HepG2 (cell line): ENCODE data around the gene CDA. TPM values are rescaled to one million over a fixed set of nuclear protein-coding genes. Genes with fewer than 3 reads are reported as not detected.
A peak's percentile ranks its signal among the peaks of the same experiment; 100 is the strongest.

ENCODE experiments used
- ATAC-seq: fragments of 200-7000 bp; cut with Tn5 transposase; 3 replicates; pipeline ENCODE4 v1.9.1; 2020; ENCODE audit warnings: mild to moderate bottlenecking, moderate library complexity
- BruUV-seq: library from RNA; stranded (reverse); fragments of 400-500 nt; replicated peaks from 2 replicates; lab custom pipeline; 2021; lab: Mats Ljungman, UMichigan
- CTCF ChIA-PET: fragments of 300-600 bp; formaldehyde crosslinking; extraction: SDS; loops from one replicate; lab custom pipeline; 2021; ENCODE audit warnings: low total read pairs, inconsistent platforms, low intra/inter-chr PET ratio; lab: Yijun Ruan, JAX
- POLR2A ChIA-PET: fragments of 350-600 bp; sonication (Branson Sonifier 250); formaldehyde crosslinking; loops from one replicate; lab custom pipeline; 2020; ENCODE audit warnings: antibody characterized with exemption, inconsistent platforms; lab: Yijun Ruan, JAX
- DNase-seq: peaks from one replicate; pipeline ENCODE4 v3.0.0-alpha.2; 2015; ENCODE audit warnings: low spot score
- FAIRE-seq: peaks from 3 replicates; lab custom pipeline; 2011; peaks lifted over from hg19 to GRCh38; lab: Jason Lieb, UNC
- H2AFZ ChIP-seq: one replicate; pipeline ENCODE4 v1.6.1; 2011; ENCODE audit warnings: low read length, inconsistent platforms
- H3K27ac ChIP-seq: fragments of 300-600 bp; 3 replicates; pipeline ENCODE4 v1.8.0; 2011; ENCODE audit warnings: mixed run types, mild to moderate bottlenecking, mixed read lengths, low read length, inconsistent platforms; ENCODE audit not compliant: insufficient read depth; ENCODE audit errors: extremely low read length
- H3K27me3 ChIP-seq, 2 experiments: fragments of 200-600 bp in 1 of 2; 2 replicates in 1 of 2; 3 replicates in 1 of 2; pipeline versions ENCODE4 v1.6.0 to v1.8.0; 2011; ENCODE audit warnings: low read length in 2 of 2, mild to moderate bottlenecking in 2 of 2, moderate library complexity in 2 of 2, inconsistent platforms in 1 of 2; ENCODE audit not compliant: insufficient read depth in 2 of 2, control insufficient read depth in 1 of 2
- H3K36me3 ChIP-seq, 2 experiments: fragments of 200-600 bp in 1 of 2; replicated peaks in 1 of 2; 2 replicates in 1 of 2; 3 replicates in 1 of 2; pipeline versions ENCODE4 v1.5.1 to v1.8.0; 2011; ENCODE audit warnings: low read length in 2 of 2, inconsistent platforms in 1 of 2; ENCODE audit not compliant: insufficient read depth in 2 of 2, control insufficient read depth in 1 of 2
- H3K4me1 ChIP-seq: 2 replicates; pipeline ENCODE4 v1.5.1; 2012; ENCODE audit warnings: low read length, inconsistent platforms; ENCODE audit not compliant: insufficient read depth
- H3K4me2 ChIP-seq: 2 replicates; pipeline ENCODE4 v1.6.0; 2011; ENCODE audit warnings: low read depth, low read length, inconsistent platforms
- H3K4me3 ChIP-seq, 3 experiments: fragments of 200-600 bp in 1 of 3; sonication (generic), shearing (Covaris generic) in 1 of 3; replicated peaks in 1 of 3; 2 replicates each; pipeline ENCODE4 v1.5.1; 2011 to 2016; ENCODE audit warnings: low read length in 3 of 3, inconsistent platforms in 2 of 3, low read depth in 2 of 3, mild to moderate bottlenecking in 2 of 3, control low read depth in 1 of 3, mixed read lengths in 1 of 3; ENCODE audit not compliant: insufficient read depth in 1 of 3
- H3K79me2 ChIP-seq: one replicate; pipeline ENCODE4 v1.6.1; 2011; ENCODE audit warnings: low read length, inconsistent platforms; ENCODE audit not compliant: insufficient read depth
- H3K9ac ChIP-seq: 2 replicates; pipeline ENCODE4 v1.6.0; 2011; ENCODE audit warnings: mild to moderate bottlenecking, low read depth, low read length, inconsistent platforms; ENCODE audit not compliant: insufficient read depth
- H3K9me3 ChIP-seq: 2 replicates; pipeline ENCODE4 v1.5.1; 2012; ENCODE audit warnings: mild to moderate bottlenecking, low read length
- H4K20me1 ChIP-seq: 2 replicates; pipeline ENCODE4 v1.6.0; 2011; ENCODE audit warnings: inconsistent platforms, mild to moderate bottlenecking, low read length, moderate library complexity; ENCODE audit not compliant: insufficient read depth
- GZF1 ChIP-seq: sonication (generic); formaldehyde crosslinking; IDR thresholded peaks from 2 replicates; pipeline ENCODE4 v1.5.1; 2020; ENCODE audit warnings: mild to moderate bottlenecking, missing genetic modification reagents
- HNRNPK ChIP-seq: fragments of 200-400 bp; formaldehyde crosslinking; IDR thresholded peaks from 2 replicates; pipeline ENCODE4 v1.6.1; 2018; ENCODE audit warnings: low read length, low read depth, moderate library complexity, mild to moderate bottlenecking; ENCODE audit not compliant: poor library complexity, severe bottlenecking
- MAFF ChIP-seq: IDR thresholded peaks from 2 replicates; pipeline ENCODE4 v1.6.1; 2011; ENCODE audit warnings: low read depth, low read length, improper control_type of control experiment
- MAFK ChIP-seq, 2 experiments: IDR thresholded peaks in 1 of 2; conservative IDR thresholded peaks in 1 of 2; 2 replicates each; pipeline ENCODE4 v1.6.1; 2011; ENCODE audit warnings: improper control_type of control experiment in 2 of 2, low read length in 2 of 2
- NFE2 ChIP-seq: sonication (generic); formaldehyde crosslinking; IDR thresholded peaks from 2 replicates; pipeline ENCODE4 v1.4.0; 2020; ENCODE audit warnings: missing genetic modification reagents
- SALL2 ChIP-seq: sonication (generic); formaldehyde crosslinking; IDR thresholded peaks from 2 replicates; pipeline ENCODE4 v1.8.1; 2023; ENCODE audit warnings: mild to moderate bottlenecking, missing genetic modification reagents, inconsistent platforms
- ZNF329 ChIP-seq: sonication (generic); formaldehyde crosslinking; IDR thresholded peaks from 2 replicates; pipeline ENCODE4 v1.9.0; 2021; ENCODE audit warnings: low read depth, mild to moderate bottlenecking, missing genetic modification reagents
- ZNF558 ChIP-seq: sonication (generic); formaldehyde crosslinking; IDR thresholded peaks from 2 replicates; pipeline ENCODE4 v1.9.0; 2022; ENCODE audit warnings: mild to moderate bottlenecking, missing genetic modification reagents, borderline replicate concordance
- WGBS: methylation state at CpG from one replicate; pipeline ENCODE4 v1.1.6; 2017; ENCODE audit warnings: low lambda C conversion rate; 5-methylcytosine and 5-hydroxymethylcytosine counted together
- in situ Hi-C: cut with HindIII; loops from 2 replicates; pipeline ENCODE4 v1.10.0; 2017; ENCODE audit warnings: low pct_unique_long_range_greater_than_20kb; ENCODE audit not compliant: extremely low pct_ligation_motif_present
- intact Hi-C: fragments of 100-400 bp; cut with micrococcal nuclease; formaldehyde crosslinking; loops from one replicate; pipeline ENCODE4 v1.10.0; 2022; ENCODE audit not compliant: unreplicated experiment
- polyA plus RNA-seq, 8 experiments: library from polyadenylated mRNA; depleted of rRNA in 3 of 8; stranded (reverse) in 7 of 8; unstranded in 1 of 8; fragments of >200 nt; fragmentation: Illumina TruSeq in 4 of 8; extraction: Trizol in 4 of 8; gene quantifications; 2 replicates each; pipeline versions ENCODE4 v1.2.1 to v1.2.3, GENCODE V29; 2011 to 2016; ENCODE audit warnings: low read depth in 4 of 8, missing spikeins in 1 of 8, mixed read lengths in 1 of 8; ENCODE audit not compliant: insufficient read depth in 1 of 8
- total RNA-seq, 5 experiments: library from RNA; depleted of rRNA; stranded (reverse); fragments of >200 nt; fragmentation: Illumina TruSeq; extraction: Trizol; gene quantifications; 2 replicates each; pipeline ENCODE4 v1.2.3, GENCODE V29; 2016; ENCODE audit warnings: low read depth in 1 of 5

Gene CDA
- total and polyA plus RNA-seq, 2 of the 13 experiments (the other 11 are each of a cell fraction or from before 2014, with no cell fraction given), result 0.66 to 2.1 TPM

DNA sequence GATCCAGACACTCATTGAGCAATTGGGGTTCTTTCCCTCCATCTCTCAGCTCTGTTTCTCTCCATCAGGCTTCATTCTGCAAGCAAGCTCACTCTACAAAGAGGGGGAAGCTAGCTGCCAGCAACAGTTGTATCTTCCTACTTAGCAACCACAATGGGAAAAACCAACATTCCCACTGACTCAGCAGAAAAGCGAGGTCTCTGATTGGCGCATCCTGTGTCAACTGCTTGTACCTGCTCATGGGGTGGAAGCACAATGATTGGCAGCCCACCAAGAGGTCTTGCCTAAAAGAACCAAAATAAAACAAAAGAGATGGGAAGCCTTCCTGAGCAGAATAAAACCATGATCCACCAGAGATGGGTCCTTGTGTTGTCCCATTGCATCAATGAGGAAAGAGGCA is 4.0 kb upstream of the CDA start:
- no peak overlapping the region for H3K4me2 ChIP-seq
- CTCF ChIA-PET, result no interaction called here

DNA sequence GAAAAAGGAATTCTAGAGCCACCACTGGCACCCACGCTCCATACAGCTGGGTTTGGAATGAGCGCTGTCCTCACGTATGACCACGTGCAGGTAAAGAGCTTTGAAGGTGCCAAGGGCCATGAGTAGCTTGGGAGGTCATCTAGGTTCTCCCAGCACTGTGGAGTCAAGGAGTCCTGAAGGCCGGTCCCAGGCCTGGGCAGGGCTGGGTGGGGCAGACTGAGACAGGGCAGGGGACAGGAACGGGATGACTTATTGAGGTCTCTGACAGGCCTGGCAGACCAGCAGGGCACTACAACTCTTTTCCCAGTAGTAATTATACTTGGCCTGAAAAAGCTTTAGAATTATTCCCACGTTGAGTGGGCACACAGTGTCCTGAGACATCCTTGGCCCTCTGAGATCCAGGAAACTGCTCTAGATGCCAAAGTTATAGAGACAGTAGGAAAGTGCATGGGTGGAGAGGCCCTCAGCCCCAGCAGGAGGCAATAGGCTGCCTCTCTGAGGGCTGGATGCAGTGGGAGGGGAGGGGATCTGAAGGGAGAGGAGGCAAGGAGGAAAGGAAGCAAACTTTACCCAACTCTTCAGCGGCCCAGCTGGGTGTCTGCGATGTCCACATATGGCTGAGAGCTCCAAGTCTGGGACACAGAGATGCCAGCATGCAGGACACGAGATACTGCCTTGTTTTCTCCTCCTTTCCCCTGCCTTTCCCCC is 1.8 kb upstream of the CDA start:
- peaks cover 34% of the 10 kb centered on the region for H3K4me1 ChIP-seq
- no TSS peak for BruUV-seq
- H3K36me3 ChIP-seq, result no peaks in the 10 kb centered on the region
- in situ Hi-C loops, result no loop called here
- H3K9me3 ChIP-seq, result no peaks in the 10 kb centered on the region
- no peak overlapping the region for H3K4me2 ChIP-seq
- no peak for FAIRE-seq
- DNase-seq, result no peak
- ChIA-PET POLR2A (no interaction called here), CTCF (no interaction called here)
- intact Hi-C loops, result no loop called here
- H2AFZ ChIP-seq, result no peak overlapping the region
- WGBS, result 32% methylated on average over 8 of the region's 10 CpGs
- H3K9ac ChIP-seq, result no peak overlapping the region
- no peak for ATAC-seq
- TF ChIP-seq SALL2 (CRISPR knock-in tag) (no peak), HNRNPK (peak; percentile 28)
- H3K27me3 ChIP-seq, result peaks cover 1 to 15% of the 10 kb centered on the region in 2 experiments; a peak in 3 of 5 replicates
- H3K4me3 ChIP-seq, result no peak overlapping the region
- H3K27ac ChIP-seq, result no peak overlapping the region
- no peaks in the 10 kb centered on the region for H4K20me1 ChIP-seq
- no peaks in the 10 kb centered on the region for H3K79me2 ChIP-seq

More for the DNA sequence above, 4.0 kb upstream of the CDA start:
- in situ Hi-C loops, result no loop called here
- 12% methylated on average over 2 of the region's 2 CpGs for WGBS
- POLR2A ChIA-PET, result interaction anchor here (0.6 to 0.7 kb wide), 2 partner anchors 24 to 32 kb away, joined by 3 read pairs; partner anchors contain the start of gene FAM43B
- peak; percentile 92 for TF ChIP-seq MAFF
- TF ChIP-seq ZNF329, result peak; percentile 85; the same call in 1 of the 2 replicates
- peak; percentile 94 to 95 for TF ChIP-seq MAFK (conservative IDR thresholded peaks at IDR 0.05 in 1 of 2, IDR thresholded peaks at IDR 0.05 in 1 of 2; ENCODE audit: low read length in 2 of 2)
- TF ChIP-seq ZNF558 (CRISPR knock-in tag), result no peak
- peak; percentile 71; the same call in 1 of the 2 replicates for TF ChIP-seq NFE2 (CRISPR knock-in tag)
- no peak for TF ChIP-seq GZF1 (CRISPR knock-in tag)
- TF ChIP-seq, all 625 proteins: peak for 4
- H3K36me3 ChIP-seq, result no peaks in the 10 kb centered on the region
- intact Hi-C loops, result no loop called here
- peaks cover 0 to 15% of the 10 kb centered on the region in 2 experiments; a peak in 3 of 5 replicates for H3K27me3 ChIP-seq
- no peaks in the 10 kb centered on the region for H3K79me2 ChIP-seq
- H3K27ac ChIP-seq, result no peak overlapping the region
- no peaks in the 10 kb centered on the region for H4K20me1 ChIP-seq
- no peak for FAIRE-seq
- H3K9ac ChIP-seq, result no peak overlapping the region
- peak; percentile 18 for DNase-seq
- no peaks in the 10 kb centered on the region for H3K9me3 ChIP-seq
- ATAC-seq, result no peak
- H3K4me1 ChIP-seq, result peaks cover 23% of the 10 kb centered on the region
- BruUV-seq, result no TSS peak
- no peak overlapping the region for H3K4me3 ChIP-seq
- no peak overlapping the region for H2AFZ ChIP-seq
